GM19023 (cell line): ENCODE results near the gene KRT85.

Experiments used
- ATAC-seq: cut with Tn5 transposase; IDR thresholded peaks from one replicate; pipeline ENCODE4 v1.9.1; 2021; ENCODE audit warnings: mild to moderate bottlenecking, moderate library complexity; ENCODE audit not compliant: unreplicated experiment

The KRT85 gene

DNA sequence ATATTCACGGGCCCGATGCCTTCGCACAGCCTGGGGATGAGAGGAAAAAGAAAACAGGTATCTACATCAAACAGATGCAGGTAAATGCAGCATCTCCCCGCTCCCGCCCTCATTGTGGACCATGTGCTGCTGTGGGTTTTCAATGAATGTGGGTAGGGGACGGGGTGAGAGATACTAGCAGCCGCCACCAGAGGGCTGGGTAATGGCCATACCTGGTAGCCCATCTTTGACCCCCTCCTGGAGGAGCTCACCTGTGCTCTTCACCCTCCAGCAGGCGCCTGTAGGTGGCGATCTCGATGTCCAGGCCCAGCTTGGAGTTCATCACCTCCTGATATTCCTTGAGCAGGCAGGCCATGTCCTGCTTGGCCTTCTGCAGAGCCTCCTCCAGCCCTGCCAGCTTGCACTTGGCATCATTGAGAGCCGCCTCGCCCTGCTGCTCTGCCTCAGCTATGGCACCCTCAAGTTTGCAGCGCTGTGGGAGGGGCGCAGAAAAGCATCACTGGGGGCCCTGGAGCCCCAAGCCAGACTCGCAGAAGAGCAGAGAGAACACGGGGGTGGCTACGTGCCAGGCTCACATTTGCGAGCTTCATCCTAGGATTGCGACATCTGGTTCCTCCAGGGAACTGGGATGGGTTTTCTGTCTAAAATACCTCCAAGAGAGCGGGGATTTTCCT, 28.6 kb upstream of the KRT85 start:
- ATAC-seq = no peak

DNA sequence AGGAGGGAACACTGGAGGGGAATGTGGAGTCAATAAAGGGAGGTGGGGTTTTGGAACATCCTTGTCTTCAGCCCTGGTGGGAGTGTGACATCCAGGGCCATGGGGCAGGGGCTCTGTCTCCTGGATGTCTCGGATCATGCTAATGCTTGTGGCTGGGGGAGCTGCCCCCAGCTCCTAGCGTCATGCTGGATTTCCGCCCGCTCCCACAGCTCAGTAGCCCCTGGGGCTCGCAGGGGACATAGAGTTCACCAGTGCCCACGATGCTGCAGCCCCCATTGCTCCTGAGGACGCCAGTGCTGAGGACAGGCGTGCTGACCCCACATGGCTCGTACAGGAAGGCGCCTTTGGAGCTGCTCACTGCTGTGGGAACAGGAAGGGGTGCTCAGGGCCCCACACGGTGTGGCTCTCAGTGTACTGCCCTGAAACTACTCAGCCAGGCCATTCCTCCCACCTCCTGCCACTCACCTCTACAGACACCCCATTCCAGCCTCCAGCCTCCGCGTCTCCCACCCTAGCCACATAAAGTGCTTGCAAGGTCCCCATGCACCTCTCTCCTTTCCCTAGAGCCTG, 27.6 kb upstream of the KRT85 start:
- no peak for ATAC-seq

DNA sequence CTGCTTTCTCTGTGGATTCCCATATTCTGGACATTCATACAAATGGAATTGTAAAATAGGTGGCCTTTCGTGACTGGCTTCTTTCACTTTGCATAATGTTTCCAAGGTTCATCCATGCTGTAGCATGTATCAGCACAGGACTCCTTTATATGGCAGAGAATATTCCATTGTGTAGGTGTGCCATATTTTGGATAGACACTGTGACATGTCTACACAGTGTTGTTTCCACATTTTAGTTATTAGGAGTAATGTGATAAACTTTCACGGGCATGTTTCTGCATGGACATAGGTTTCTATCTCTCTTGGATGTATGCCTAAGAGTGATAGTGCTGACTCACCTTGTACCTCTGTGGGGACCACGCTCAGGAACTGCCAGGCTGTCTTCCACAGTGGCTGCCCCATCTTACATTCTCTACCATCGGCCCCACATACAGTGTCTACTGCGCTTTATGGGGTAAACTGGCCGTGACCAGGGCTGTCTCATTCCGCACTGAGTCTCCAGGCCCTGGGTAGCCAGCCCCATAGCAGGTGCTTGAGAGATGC, 25.3 kb upstream of the KRT85 start:
- no peak for ATAC-seq

DNA sequence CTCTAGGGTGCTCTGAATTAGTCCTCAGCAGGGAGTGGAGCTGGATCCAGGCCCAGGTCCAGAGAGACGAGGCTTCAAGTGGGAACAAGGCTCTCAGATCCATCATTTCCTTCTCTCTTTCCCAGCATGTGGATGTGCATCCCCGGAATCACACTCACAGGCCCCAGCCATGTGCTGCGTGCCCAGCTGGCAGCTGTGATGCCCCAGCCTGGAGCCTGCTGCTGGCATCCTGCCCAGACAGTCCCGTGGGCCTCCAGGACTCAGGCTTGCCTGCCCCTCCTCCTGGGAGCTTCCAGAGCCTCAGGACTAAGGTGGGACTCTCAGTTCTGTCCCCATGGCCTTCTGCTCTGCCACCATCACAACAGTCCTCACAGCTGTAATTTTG, 24.3 kb upstream of the KRT85 start:
- no peak for ATAC-seq

DNA sequence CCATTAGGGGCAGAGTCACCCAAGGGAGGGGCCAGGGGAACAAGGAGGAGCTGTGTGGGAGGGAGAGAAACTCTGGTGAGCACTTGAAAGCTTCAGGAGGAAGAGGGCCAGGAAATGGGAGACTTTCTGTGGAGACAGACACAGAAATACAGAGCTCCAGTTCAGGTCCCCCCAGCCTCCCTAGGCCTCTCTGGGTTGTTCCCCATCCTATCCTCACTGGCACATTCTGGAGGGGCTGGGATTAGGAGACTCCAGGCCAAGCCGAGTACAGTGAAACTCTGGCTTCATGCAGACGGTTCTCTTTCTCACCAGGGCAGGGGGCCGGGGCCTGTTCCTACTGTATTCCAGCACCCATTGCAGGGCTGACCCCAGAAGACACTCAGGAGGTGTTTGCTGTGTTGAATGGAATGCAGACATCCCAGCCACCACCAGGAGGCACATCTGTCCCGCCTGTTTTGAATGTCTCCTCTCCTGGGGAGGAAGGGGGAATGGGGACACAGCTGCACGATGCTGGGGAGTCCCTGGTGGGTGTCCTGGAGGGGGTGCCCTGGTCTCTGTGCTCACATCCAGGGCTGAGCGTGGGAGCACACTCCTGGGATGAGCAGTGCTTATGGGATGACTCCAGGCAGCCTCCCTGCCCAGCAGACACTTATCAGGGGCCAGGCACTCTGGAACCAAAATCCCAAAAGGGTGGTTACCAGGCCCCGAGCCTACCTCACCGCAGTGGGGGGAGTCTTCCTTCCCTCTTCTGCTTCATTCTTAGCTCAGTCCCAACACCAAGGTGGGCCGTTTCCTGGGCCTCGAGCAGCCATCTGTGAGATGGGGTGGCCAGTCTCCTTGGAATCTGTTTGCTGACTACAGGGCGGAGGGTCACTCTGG, 23.7 kb upstream of the KRT85 start:
- ATAC-seq = no peak

DNA sequence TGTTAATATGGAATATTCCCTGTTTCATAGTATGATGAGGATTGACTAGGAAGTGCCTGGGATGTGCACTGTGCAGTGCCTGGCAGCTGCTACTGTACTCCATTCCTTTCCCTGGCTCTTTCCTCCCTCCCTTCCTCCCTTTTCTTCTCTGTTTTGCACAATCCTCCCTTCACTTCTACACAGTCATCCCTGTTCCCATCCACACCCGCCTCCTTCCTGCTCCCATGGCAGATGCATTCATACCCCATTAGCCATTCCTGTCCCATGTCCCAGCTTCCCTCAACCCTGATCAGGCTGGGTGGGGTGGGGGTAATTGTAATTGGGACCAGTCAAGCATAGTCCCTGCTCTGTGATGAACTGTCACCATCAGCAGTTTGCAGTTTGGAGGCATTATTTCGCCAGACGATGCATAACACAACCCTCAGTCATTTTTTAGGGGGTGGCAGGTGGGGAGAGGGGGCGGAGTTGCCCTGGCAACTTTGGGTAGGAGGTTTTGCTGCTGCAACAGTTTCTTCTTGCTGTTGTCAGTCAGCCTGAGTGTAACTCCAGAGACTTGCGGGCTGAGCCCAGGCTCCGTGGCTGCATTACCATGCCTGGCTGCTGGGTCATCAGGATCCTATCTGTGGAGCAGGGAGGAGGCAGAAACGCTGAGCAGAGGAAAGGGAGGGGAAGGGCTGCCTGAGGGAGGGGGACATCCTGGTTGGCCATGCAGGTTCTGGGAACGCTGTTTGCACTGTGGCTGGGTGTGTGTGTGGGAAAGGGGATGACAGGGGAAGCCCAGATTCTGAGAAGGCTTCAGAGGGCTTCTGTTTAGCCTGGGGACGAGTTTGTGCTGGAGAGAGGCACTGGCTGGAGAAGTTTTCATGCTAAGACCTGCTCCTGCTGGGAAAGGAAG, 22.3 kb upstream of the KRT85 start:
- no peak for ATAC-seq

DNA sequence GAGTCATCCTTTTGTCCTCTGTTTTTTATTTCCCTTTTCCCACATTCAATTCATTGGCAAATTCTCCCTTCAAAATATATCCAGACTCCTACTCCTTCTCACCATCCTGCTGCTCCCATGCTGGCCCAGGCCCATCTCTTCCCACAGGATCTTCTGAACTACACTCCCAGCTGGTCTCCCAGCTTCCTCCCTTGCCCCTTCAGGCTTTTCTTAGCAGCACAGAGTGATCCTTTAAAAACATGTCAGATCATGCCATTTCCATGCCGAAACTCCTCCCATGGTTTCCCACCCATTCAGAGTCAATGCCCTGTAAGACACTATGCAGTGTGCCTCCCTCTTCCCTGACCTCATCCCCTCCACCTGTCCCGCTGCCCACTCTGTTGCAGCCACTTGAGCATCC, 20.6 kb upstream of the KRT85 start:
- ATAC-seq = no peak

DNA sequence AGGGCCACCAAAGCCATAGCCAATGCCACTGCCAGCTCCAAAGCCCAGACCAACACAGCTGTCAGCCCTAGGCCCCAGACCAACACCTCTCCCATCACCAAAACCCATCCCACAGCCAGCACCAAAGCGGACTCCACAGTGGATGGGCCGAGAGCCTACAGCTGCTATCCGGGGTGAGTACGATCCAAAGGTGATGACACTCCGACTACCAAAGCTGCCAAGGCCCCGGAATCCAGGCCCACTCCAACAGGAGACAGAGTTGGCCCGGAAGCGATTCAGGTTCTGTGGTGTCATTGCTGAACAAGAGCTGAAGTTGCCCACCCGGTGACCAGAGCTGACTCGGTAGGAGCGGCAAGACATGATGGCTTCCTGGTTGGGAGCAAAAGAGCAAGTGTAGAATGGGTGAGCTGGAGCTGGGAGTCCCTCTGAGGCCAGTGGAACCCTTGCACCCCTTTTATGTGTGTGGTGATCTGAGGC, 18.0 kb upstream of the KRT85 start, which contains the start of gene KRT84:
TSS of gene KRT84 (minus strand) at position 427 of the 477 bp plus-strand sequence. CDS start at position 360, 67 bp downstream.
- no peak for ATAC-seq

DNA sequence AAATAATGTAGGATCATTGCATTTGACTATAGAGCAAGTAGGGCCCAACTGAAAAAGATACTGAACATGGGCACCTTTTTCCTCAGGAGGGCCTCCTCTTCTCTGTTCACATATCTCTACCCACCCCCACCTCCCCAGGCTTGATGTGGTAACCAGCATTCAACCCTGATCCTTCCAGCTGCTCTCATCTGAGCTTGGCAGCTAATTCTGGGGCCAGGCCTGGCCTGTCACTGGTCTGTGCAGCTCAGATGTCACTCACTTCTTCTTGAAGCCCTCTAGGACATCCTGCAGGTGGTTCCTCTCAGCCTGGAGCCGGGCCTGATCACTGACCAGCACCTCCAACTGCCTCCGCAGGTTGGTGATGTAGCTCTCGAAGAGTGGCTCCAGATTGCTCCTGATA, 16.1 kb upstream of the KRT85 start:
- ATAC-seq = no peak

DNA sequence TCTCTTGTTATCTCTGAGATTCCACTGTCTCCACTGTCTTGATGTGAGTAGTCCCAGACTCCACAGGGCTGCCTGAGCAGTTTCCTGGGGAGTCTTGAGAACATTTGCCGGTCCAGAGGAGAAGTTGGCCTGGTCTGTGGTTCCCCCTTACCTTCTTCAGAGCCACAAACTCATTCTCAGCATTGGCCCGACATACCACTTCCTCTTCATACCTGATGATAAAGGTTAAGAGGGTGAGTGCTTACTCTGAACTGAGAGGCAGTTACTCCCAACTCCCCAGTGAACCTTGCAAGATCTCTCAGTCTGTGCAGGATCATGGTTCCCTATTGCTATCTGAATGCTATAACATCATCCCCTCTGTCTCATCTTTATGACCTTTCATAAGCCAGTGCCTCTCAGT, 15.6 kb upstream of the KRT85 start:
- no peak for ATAC-seq

DNA sequence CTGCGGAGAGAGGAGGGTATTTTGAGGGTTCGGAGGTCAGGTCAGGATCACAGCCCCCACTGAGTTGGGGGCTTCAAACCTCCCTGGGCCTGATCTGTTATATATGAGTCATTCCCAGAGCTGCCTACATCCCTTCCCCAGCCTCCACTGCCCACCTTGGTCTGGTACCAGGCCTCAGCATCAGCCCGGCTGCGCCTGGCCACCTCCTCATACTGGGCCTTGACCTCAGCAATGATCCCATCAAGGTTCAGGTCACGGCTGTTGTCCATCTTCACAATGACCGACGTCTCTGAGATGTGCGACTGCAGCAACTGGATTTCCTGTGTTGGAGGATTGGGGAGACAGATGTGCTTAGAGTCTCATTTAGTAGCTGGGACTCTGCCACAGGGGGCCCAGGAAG, 13.9 kb upstream of the KRT85 start:
- ATAC-seq = no peak

DNA sequence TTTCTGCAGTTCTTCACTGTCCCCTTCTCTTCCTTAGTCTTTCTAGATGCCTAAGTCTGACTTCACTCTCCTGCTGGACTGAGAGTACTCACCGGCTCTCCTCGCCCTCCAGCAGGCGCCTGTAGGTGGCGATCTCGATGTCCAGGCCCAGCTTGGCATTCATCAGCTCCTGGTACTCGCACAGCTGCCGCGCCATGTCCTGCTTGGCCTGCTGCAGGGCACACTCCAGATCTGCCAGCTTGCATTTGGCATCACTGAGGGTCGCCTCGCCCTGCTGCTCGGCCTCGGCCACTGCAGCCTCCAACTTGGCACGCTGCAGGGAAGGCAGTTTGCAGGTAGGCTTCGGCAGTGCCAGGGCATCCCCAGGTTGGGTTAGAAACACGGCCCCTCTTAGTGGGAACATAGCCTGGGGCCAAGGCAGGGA, 13.0 kb upstream of the KRT85 start:
- no peak for ATAC-seq

DNA sequence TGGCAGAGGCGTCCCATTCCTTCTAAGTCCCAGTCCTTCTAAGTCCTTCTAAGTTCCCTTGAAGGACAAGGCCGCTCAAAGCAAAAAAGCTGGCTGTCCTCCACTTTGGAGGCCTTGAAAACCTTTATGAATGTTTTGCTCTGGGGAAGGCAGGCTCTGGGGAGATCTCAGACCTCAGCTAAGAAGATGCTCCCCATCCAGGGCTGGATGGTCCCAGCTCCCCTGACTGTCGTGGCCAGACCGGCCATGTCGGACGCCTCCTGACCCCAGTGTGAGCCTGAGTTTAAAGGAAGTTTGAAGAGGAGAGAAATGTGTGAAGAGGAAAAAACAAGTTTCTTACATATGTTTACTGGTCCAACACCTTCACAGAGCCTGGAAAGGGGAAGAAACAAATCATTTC, 12.3 kb upstream of the KRT85 start:
- no peak for ATAC-seq

DNA sequence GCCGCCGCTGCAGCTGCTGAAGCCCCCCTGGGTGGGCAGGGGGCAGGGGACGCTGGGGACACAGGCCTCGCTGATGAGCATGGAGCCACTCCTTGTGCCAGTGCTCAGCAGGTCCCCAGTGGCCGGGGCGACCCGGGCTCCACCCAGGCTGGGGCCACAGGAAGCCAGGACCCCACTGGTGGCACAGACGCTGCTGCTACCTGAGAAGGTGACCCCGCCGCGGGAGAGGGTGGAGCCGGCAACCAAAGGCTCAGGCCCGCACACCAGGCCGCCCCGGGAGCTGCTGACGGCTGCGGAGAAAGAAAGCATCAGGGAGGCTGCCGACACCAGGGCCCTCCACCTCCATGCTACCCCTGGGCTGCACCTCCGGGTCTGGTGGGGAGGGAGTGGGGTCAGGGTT, 10.8 kb upstream of the KRT85 start:
- ATAC-seq = no peak

DNA sequence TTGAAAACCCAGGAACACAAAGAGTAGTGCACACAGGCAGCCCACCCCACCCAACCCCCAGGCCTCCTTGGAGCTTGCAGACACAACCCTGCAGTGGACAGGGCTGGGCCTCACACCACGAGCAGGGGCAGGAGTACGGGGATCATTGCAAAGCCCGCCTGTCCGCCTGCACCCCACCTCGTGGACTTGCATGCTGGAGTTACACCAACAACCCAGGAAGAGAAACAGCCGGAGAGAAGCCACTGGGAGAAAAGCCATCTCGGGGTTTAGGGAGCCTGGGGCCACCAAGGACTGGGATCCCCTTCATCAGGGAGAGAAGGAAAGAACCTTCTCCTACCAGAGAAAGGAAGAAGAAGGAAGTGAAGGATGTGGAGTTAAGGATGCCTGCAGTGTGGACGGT, 10.0 kb upstream of the KRT85 start:
- ATAC-seq = no peak

DNA sequence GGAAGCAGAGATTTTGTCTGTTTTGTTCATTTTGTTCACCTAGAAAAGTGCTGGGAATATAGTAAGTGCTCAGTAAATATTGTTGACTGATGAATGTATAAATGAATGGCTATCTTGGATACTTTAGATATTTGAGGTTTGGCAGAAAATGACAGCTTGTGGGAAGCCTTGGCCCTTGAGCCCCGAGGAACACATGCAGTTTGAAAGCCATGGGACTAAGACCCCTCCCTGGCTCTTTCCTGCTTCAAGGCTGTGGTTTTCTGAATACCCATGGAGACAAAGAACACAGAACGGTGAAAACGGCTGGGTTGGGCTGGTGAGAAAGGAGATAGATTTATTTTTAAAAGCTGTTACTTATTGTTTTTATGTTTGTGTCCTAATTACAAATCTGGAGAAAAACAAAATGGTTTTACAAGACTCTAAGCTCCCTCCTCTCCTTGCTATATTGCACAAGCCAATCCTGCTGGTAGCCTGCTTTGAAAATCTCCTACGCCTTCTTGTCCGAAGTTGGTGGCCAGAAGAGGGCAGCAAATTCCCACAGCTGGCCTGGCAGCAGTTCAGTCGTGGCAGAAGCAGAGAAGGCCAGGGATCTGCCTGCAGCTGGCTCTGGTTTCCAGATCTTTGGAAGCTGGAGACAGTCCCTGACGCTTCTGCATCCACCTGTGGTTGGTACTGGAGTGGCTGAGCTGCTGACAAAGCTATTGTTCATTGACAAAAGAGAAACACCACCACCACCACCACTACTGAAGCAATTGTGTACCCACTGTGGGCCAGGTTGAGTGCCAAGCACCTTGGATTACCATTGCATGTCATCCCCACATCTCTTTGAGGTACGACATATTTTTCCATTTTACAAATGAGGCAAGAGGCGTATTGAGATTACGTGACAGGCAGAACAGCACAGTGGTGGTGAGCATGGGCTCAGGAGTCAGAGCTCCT, 5.2 kb upstream of the KRT85 start:
- no peak for ATAC-seq

DNA sequence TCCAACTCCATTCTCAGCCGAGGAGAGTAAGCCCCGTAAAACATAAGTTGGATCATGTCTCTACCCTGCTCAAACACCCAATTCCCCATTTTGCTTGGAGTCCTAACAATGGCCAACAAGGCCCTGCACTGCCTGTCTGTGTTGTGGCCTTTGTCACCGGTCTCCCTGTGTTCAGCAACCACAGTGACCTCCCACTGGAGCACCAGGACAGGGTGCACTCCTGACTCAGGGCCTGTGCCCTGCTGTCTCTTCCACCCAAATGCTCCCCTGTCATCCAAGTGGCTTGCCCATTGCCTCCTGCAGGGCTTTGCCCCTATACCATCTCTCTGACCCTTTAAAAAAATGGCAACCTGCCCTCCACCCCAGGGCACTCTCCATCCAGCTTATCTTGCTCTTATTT, 4.4 kb upstream of the KRT85 start:
- ATAC-seq = no peak

DNA sequence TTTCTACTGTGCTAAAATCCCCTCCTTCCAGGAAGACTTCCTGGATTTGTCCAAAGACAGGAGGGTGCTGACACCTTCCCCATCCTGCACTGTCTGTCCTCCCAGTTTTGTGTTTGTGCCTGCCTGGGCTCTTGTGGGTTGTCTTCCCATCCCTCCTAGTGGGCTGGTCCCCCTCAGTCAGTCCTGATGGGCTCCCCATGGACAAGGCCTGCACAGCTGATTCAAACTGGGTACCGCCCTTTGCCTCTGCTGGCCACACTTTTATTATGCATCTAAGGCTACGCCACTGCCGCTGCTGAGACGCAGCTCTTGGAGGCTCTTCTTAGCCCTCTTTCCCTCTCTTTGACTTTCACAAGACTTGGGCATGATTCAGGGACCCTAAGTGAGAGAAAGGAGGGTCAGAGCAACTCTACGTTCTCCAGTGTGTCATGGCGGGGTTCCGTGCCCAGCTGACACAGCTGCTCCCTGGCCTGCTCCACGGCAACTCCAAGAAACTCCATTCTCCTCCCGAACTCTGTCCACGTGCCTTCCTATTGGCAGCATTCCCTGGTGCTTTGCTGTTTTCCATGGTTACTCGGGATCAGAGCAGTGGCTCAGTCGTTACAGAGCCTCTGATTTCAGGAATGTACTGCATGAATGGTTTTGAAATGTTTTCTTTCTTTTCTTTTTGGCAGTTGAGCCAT, 3.8 kb upstream of the KRT85 start:
- no peak for ATAC-seq

DNA sequence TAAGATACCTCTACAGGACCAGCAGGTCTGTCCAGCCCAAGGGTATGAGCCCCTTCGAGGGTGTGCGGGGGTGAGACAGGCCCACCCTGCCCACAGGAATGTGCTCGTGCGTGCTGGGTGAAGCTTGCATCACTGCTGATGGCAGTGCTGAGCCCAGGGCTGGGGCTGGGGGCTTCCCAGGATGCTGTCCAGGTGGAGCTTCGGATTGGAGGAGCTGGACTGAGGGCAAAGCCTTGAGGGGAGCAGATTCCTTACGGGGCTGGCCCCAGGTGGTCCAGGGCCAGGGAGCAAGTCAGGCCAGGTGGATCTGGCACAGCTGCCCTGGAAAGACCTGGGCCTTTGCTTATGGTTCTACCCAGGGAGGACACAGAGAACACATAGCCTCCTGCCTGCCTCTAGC, 2.5 kb upstream of the KRT85 start:
- no peak for ATAC-seq
